Measurements from ENCODE around the gene LILRB3.
"Not testable (repeated sequence)": the region's sequence is repeated elsewhere in the genome, so short reads cannot be mapped to it uniquely, and the experiment has no call there.

Gene LILRB3

GRCh38 chr19:54209811-54210494, 12.9 kb downstream of the LILRB3 start:
- DNase-seq (ENCODE audit: low spot score), result peak; percentile 93

GRCh38 chr19:54209058-54209810, 13.6 kb downstream of the LILRB3 start:
- DNase-seq (ENCODE audit: low spot score), result no peak

GRCh38 chr19:54208784-54209057, 14.1 kb downstream of the LILRB3 start:
- no peak for DNase-seq (ENCODE audit: low spot score)

- DNase-seq (ENCODE audit: low spot score), result no peak
Observed at GRCh38 chr19:54207983-54208783, 14.6 kb downstream of the LILRB3 start.

GRCh38 chr19:54207676-54207982, 15.2 kb downstream of the LILRB3 start:
- no peak for DNase-seq (ENCODE audit: low spot score)

GRCh38 chr19:54207193-54207592, 15.6 kb downstream of the LILRB3 start:
- DNase-seq (ENCODE audit: low spot score), result not testable (repeated sequence)

GRCh38 chr19:54206831-54207177, 16.0 kb downstream of the LILRB3 start:
- no peak for DNase-seq (ENCODE audit: low spot score)

GRCh38 chr19:54206030-54206830, 16.6 kb downstream of the LILRB3 start:
- no peak for DNase-seq (ENCODE audit: low spot score)

- no peak for DNase-seq (ENCODE audit: low spot score)
Observed at GRCh38 chr19:54204767-54205468, 17.9 kb downstream of the LILRB3 start.

GRCh38 chr19:54203151-54203611, 19.6 kb downstream of the LILRB3 start:
- DNase-seq (ENCODE audit: low spot score), result no peak

GRCh38 chr19:54201980-54202379, 20.8 kb downstream of the LILRB3 start:
- DNase-seq (ENCODE audit: low spot score), result no peak

GRCh38 chr19:54201172-54201701, 21.6 kb downstream of the LILRB3 start:
- no peak for DNase-seq (ENCODE audit: low spot score)

- DNase-seq (ENCODE audit: low spot score), result no peak
Observed at GRCh38 chr19:54199401-54199800, 23.4 kb downstream of the LILRB3 start.

GRCh38 chr19:54197121-54197520, 25.7 kb downstream of the LILRB3 start:
- DNase-seq (ENCODE audit: low spot score), result no peak

- DNase-seq (ENCODE audit: low spot score), result no peak
Observed at GRCh38 chr19:54196536-54196935, 26.3 kb downstream of the LILRB3 start.

GRCh38 chr19:54194463-54194862, 28.3 kb downstream of the LILRB3 start:
- not testable (repeated sequence) for DNase-seq (ENCODE audit: low spot score)

- DNase-seq (ENCODE audit: low spot score), result no peak
Observed at GRCh38 chr19:54193011-54193410, 29.8 kb downstream of the LILRB3 start.

GRCh38 chr19:54191811-54192453, 30.9 kb downstream of the LILRB3 start:
- DNase-seq (ENCODE audit: low spot score), result no peak

GRCh38 chr19:54191011-54191810, 31.6 kb downstream of the LILRB3 start, which contains the start of gene TSEN34:
TSEN34 (plus strand) TSS chr19:54191308; CDS start chr19:54191365, 57 bp downstream.
- no peak for DNase-seq (ENCODE audit: low spot score)

- peak; percentile 94 for DNase-seq (ENCODE audit: low spot score)
Observed at GRCh38 chr19:54190503-54191010, 32.2 kb downstream of the LILRB3 start.
